Measurements from ENCODE around the gene MYD88. TPM values are rescaled to one million over a fixed set of nuclear protein-coding genes. Genes with fewer than 3 reads are reported as not detected.

Gene MYD88
- polyA plus RNA-seq, 2 of the 4 experiments (the other 2 are of a cell fraction), result 16.8 to 22.3 TPM

DNA sequence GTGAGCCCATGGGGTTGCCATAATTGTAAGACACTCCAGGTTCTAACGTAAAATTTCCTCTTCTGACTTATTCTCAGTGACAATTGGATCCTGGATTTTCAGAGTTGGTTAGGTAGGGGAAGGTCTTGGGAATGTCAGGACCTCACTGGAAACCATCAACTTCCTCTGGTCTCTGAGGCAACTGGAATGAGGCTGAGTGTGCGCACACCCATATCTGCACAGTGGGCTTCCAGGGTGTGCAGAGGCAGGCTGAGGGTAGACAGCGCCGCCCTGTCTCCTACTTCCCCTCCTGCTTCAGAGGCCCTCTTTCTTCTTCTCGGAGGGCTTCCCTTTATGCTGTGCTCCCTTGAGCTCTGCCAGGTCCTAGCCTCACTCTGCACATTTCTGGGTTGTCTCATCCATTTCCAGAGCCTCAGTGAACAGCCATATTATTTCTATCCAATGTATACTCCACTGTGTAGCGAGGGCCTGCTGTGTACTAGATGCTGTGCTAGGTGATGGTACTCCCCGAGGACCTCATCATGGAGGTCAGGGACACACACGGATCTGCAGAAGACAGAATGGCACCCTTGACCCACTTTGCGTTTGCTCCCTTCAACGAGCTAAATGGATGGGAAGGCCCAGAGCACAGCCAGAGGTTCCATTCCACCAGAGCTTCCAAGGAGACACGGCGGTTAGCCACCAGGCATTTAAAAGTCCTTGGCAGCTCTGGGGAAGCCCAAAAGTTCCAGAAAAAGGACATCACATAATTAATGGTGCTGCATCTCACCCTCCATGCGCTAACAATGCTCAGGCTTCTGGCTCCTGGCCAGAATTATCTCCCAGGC, 19.8 kb upstream of the MYD88 start:
- ChIA-PET POLR2A (no interaction called here), CTCF (interaction anchor here (0.6 to 2.7 kb wide), 15 partner anchors 10 to 357 kb away, joined by 3 to 17 read pairs (median 3); partner anchors contain the start of gene XYLB)
- Histone ChIP-seq H3K4me3 (no peak overlapping the region), H3K9me3 (no peaks in the 10 kb centered on the region), H3K4me1 (no peaks in the 10 kb centered on the region), H3K4me2 (no peak overlapping the region), H3K27ac (no peak overlapping the region)
- no peak for TF ChIP-seq JUNB (IDR thresholded peaks at IDR 0.05)
- no peak for TF ChIP-seq MYC (IDR thresholded peaks at IDR 0.05; ENCODE audit: borderline replicate concordance, low read length)
- TF ChIP-seq SREBF2 (IDR thresholded peaks at IDR 0.05), result no peak
- no peak for TF ChIP-seq POLR2A (IDR thresholded peaks at IDR 0.05; ENCODE audit: low read length)
- no peak for TF ChIP-seq ZC3H11A (IDR thresholded peaks at IDR 0.05)
- no peak for TF ChIP-seq ZNF302 (CRISPR knock-in tag; IDR thresholded peaks at IDR 0.05)
- no peak for TF ChIP-seq NPAS2 (CRISPR knock-in tag; IDR thresholded peaks at IDR 0.05; ENCODE audit: borderline replicate concordance)
- TF ChIP-seq POLR2AphosphoS2 (conservative IDR thresholded peaks at IDR 0.05; ENCODE audit: low read length), result no peak
- TF ChIP-seq HOXB13 (CRISPR knock-in tag; IDR thresholded peaks at IDR 0.05; ENCODE audit: low read depth), result no peak
- no peak for TF ChIP-seq PHF8 (IDR thresholded peaks at IDR 0.05; ENCODE audit: borderline replicate concordance, low read depth)
- TF ChIP-seq ZFP36 (IDR thresholded peaks at IDR 0.05; ENCODE audit: borderline replicate concordance, partially characterized antibody), result no peak
- TF ChIP-seq, protein P1, sequence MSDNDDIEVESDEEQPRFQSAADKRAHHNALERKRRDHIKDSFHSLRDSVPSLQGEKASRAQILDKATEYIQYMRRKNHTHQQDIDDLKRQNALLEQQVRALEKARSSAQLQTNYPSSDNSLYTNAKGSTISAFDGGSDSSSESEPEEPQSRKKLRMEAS (IDR thresholded peaks at IDR 0.05), result no peak
- no peak for TF ChIP-seq NR3C1 (IDR thresholded peaks at IDR 0.05)
- TF ChIP-seq, protein P2, sequence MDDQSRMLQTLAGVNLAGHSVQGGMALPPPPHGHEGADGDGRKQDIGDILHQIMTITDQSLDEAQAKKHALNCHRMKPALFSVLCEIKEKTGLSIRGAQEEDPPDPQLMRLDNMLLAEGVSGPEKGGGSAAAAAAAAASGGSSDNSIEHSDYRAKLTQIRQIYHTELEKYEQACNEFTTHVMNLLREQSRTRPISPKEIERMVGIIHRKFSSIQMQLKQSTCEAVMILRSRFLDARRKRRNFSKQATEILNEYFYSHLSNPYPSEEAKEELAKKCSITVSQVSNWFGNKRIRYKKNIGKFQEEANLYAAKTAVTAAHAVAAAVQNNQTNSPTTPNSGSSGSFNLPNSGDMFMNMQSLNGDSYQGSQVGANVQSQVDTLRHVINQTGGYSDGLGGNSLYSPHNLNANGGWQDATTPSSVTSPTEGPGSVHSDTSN (IDR thresholded peaks at IDR 0.05), result no peak
- TF ChIP-seq, protein P3, sequence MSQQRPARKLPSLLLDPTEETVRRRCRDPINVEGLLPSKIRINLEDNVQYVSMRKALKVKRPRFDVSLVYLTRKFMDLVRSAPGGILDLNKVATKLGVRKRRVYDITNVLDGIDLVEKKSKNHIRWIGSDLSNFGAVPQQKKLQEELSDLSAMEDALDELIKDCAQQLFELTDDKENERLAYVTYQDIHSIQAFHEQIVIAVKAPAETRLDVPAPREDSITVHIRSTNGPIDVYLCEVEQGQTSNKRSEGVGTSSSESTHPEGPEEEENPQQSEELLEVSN (IDR thresholded peaks at IDR 0.05; ENCODE audit: borderline replicate concordance, low read depth), result no peak
- ATAC-seq, result no peak
- 91% methylated on average over 13 of the region's 13 CpGs for WGBS (ENCODE audit: missing lambda C conversion rate)
- no peak for FAIRE-seq
- no peak for DNase-seq (ENCODE audit: low read depth in 1 of 2, low spot score in 1 of 2)

DNA sequence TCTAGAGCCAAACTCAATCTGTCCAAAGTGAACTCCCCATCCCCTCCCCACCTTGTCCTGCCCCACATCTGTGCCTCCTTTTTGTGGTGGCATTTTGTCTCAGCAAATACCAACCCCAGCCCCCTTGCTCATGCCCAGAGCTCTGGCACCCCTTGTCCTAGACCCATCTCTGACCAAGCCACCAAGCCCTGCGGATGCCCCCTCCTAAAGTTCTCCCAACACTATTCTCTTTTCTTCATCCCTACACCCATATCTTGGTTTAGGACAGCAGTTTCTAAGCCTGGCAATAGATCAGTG, 19.3 kb upstream of the MYD88 start:
- Histone ChIP-seq H3K4me3 (no peak overlapping the region), H3K4me1 (no peaks in the 10 kb centered on the region), H3K9me3 (no peaks in the 10 kb centered on the region), H3K27ac (no peak overlapping the region), H3K4me2 (no peak overlapping the region)
- ChIA-PET POLR2A (no interaction called here), CTCF (interaction anchor here (0.8 to 2.7 kb wide), 9 partner anchors 9 to 264 kb away, joined by 3 to 17 read pairs (median 4); partner anchors contain the start of gene XYLB)
- TF ChIP-seq CHD4 (IDR thresholded peaks at IDR 0.05; ENCODE audit: borderline replicate concordance) (no peak), CEBPB (IDR thresholded peaks at IDR 0.05) (no peak), RNF2 (IDR thresholded peaks at IDR 0.05; ENCODE audit: borderline replicate concordance, low read depth) (no peak), PHF8 (IDR thresholded peaks at IDR 0.05; ENCODE audit: borderline replicate concordance, low read depth) (no peak), POLR2AphosphoS2 (conservative IDR thresholded peaks at IDR 0.05; ENCODE audit: low read length) (no peak), ZC3H11A (IDR thresholded peaks at IDR 0.05) (no peak), NPAS2 (CRISPR knock-in tag; IDR thresholded peaks at IDR 0.05; ENCODE audit: borderline replicate concordance) (no peak), NR3C1 (IDR thresholded peaks at IDR 0.05) (no peak), HEYL (CRISPR knock-in tag; IDR thresholded peaks at IDR 0.05) (no peak), RFX5 (IDR thresholded peaks at IDR 0.05) (no peak), NFE2L2 (conservative IDR thresholded peaks at IDR 0.05; ENCODE audit: low read length) (no peak), KDM5A (IDR thresholded peaks at IDR 0.05) (no peak), HOXB13 (CRISPR knock-in tag; IDR thresholded peaks at IDR 0.05; ENCODE audit: low read depth) (no peak)
- TF ChIP-seq, protein P4, sequence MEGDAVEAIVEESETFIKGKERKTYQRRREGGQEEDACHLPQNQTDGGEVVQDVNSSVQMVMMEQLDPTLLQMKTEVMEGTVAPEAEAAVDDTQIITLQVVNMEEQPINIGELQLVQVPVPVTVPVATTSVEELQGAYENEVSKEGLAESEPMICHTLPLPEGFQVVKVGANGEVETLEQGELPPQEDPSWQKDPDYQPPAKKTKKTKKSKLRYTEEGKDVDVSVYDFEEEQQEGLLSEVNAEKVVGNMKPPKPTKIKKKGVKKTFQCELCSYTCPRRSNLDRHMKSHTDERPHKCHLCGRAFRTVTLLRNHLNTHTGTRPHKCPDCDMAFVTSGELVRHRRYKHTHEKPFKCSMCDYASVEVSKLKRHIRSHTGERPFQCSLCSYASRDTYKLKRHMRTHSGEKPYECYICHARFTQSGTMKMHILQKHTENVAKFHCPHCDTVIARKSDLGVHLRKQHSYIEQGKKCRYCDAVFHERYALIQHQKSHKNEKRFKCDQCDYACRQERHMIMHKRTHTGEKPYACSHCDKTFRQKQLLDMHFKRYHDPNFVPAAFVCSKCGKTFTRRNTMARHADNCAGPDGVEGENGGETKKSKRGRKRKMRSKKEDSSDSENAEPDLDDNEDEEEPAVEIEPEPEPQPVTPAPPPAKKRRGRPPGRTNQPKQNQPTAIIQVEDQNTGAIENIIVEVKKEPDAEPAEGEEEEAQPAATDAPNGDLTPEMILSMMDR (IDR thresholded peaks at IDR 0.05), result no peak
- TF ChIP-seq, protein P5, sequence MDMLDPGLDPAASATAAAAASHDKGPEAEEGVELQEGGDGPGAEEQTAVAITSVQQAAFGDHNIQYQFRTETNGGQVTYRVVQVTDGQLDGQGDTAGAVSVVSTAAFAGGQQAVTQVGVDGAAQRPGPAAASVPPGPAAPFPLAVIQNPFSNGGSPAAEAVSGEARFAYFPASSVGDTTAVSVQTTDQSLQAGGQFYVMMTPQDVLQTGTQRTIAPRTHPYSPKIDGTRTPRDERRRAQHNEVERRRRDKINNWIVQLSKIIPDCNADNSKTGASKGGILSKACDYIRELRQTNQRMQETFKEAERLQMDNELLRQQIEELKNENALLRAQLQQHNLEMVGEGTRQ (IDR thresholded peaks at IDR 0.05), result no peak
- 100% methylated on average over 1 of the region's 1 CpG for WGBS (ENCODE audit: missing lambda C conversion rate)
- FAIRE-seq (no peak), DNase-seq (ENCODE audit: low read depth in 1 of 2, low spot score in 1 of 2) (no peak), ATAC-seq (no peak)
